HG02763 (cell line): ENCODE results near the gene AIG1.

Experiments
- ATAC-seq: cut with Tn5 transposase; IDR thresholded peaks from one replicate; pipeline ENCODE4 v1.9.1; 2021; ENCODE audit warnings: mild to moderate bottlenecking, moderate library complexity; ENCODE audit not compliant: unreplicated experiment

The AIG1 gene

DNA sequence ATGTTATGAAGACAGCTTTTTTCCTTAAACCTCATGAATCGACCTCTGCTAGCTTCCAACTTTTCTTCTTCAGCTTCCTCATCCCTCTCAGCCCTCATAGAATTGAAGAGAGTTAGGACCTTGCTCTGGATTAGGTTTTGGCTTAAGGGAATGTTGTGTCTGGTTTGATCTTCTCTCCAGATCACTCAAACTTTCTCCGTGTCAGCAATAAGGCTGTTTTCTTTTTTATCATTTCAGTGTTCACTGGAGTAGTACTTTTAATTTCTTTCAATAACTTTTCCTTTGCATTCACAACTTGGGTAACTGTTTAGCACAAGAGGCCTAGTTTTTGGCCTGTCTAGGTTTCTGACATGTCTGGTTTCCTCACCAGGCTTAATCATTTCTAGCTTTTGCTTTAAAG is 32.6 kb downstream of the AIG1 start:
- no peak for ATAC-seq

GRCh38 chr6:143096403-143096802 is 35.7 kb downstream of the AIG1 start:
- no peak for ATAC-seq

- no peak for ATAC-seq
Measured at GRCh38 chr6:143097224-143097795, 36.6 kb downstream of the AIG1 start.

DNA sequence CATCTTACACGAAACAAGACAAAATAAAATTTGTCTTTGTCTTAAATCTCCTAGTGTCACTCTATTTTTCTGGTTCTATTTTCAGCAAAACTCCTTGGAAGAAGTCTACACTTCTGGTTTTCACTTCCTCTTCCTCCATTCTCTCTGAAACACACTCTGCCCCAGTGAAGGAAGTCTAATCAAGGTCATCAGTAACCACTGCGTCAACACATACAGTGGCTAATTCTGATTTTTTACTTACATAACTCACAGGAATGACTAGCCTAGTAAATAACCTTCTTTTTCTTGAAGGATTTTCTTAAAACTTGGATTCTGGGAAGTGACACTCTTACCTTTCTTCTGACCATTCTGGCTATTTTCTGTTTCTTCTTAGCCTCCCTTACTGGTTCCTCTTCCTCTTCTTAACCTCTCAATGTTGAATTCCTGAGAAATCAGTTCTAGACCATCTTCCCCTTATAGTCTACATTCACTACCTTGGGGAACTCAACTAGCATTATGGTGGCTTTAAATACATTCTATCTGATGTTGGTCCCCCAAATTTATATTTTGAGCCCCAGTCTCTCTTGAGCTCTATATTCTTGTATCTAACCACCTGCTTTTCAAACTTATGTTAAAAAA is 37.5 kb downstream of the AIG1 start:
- peak; percentile 82 for ATAC-seq

DNA sequence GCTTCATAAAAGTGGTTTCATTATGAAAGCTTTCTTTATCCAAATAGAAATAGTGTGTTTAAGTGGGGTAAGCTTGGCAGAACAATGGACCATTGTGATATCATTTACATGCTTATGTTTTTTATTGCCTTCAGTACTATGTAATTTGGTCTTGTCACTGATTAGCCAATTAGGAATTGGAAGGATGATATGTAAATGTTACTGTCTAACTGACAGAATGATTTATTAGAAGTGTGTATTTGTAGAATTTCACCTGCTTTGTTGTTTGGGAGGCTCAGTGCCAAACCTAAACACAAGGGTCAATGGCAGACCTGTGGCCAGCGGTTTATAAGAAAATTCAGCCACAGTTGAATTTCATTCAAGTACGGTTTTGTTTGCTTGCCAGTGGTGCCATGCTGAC is 39.0 kb downstream of the AIG1 start:
- ATAC-seq: no peak

DNA sequence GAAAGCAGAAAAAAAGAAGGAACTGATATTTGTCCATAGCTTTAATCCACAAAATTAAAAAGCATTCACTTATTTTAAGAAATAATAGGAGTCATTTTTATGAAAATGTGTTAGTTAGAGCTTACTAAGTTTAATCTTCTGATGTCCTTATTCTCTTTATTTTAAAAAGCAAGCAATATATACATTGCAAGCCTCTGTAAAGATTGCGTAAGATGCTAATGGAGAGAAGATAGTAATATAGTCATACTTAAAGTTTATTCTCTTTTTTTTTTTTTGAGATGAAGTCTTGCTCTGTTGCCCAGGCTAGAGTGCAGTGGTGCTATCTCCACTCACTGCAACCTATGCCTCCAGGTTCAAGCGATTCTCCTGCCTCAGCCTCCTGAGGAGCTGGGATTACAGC is 39.7 kb downstream of the AIG1 start:
- ATAC-seq: no peak

- no peak for ATAC-seq
Measured at GRCh38 chr6:143103916-143104315, 43.2 kb downstream of the AIG1 start.

GRCh38 chr6:143107440-143107839 is 46.8 kb downstream of the AIG1 start:
- ATAC-seq: no peak

DNA sequence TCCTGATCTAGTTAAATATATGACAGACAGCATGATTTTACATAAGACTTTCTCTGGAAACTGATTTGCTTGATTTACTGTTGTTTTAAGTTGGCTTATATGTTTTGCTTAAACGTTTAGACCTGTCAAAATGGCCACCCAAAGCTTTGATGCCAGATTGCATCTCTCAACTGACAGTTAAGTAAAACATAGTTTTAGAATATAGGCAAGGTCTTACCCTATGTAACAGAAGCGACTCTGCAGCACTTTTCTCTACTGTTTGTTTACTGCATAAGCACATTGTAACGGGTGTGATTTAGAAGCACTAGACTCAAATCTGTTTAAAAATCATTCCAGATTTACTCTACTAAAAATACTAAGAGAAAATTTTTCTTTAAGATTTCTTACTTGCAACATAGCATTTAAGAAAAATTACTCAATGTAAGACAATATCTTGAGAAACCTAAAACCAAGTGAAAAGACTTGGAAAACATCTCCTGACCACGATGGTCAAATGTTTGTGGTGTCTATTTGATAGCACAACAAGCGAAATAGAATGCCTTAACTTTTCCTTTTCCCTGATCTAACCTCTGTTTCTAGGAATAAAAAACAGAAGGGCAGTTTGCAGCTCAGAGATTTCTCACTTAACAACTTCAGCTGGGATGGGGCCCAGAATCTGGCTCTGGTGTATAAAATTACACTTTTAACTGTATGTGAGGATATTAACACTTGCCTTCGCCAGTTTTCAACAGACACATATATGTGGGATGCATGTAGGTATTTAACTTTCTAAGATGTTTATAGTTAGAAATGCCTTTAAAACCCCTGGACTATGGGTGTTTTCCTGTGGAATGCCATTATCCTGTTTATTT is 47.4 kb downstream of the AIG1 start:
- ATAC-seq: no peak

- no peak for ATAC-seq
Measured at GRCh38 chr6:143109196-143109595, 48.5 kb downstream of the AIG1 start.

DNA sequence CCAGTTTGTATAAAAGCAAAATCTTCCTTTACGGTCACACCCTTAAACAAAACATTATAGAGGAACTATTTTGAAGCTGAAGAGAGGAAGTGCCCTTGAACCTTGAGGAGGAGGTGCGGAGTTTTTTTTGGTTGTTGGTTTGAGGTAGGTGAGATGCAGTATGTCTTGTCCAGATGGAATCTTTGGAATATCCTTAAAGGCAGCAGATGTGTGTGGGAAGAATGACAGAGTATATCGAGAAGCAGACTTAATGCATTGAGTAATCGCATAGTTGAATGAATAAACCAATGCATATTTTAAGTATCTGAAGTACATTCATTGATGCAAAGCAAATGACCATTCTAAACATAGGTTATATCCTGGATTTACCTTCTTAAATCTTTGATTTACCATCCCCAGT is 49.9 kb downstream of the AIG1 start:
- no peak for ATAC-seq

- no peak for ATAC-seq
Measured at GRCh38 chr6:143110996-143111395, 50.3 kb downstream of the AIG1 start.

DNA sequence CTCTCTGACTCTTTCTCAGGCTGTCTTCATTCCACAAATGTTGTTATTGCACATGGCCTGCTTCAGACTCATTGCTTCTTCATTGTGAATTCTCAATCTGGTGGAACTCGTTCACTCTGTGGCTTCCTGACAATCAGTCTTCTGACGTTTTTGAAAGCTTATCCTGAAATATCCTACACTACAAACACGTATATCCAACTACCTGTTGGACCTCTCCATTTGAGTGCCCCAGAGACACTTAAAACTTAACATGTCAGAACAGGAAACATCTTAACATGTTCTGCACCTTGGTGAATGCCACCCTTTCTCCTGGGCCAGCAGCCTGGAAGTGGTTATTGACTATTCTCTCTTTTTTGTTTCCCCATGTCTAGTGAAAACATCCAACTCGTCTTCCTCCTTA is 50.8 kb downstream of the AIG1 start:
- ATAC-seq: no peak

DNA sequence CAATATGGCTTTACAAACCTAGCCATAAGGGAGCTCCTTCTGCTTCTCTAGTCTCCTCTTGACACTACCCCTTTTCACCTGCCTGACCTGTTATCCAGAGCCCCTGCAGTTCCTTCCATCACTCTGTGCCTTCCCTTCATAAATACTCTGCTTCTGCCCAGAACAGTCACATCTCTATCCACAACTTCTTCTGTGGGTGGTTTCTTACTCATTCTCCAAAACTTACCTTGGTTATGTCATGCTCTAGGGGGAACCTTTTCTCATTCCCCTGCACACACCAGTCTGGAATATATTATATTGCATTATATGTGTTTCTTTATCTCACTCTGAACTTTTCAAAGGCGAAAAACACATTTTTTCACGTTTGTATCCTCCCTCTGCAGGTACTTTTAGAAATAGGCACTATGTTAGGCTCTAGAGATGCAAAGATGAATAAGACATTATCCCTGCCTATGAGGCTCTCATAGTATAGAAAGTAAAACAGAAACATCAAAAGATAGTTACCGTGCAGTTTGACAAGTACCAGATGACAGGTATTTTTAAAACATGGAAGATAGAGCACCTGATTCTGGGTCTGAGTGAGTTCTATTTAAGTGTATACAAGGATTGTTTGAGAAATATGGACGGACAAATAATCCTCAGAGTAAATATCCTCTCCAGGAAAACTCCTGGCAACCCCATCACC is 51.5 kb downstream of the AIG1 start:
- ATAC-seq: no peak

DNA sequence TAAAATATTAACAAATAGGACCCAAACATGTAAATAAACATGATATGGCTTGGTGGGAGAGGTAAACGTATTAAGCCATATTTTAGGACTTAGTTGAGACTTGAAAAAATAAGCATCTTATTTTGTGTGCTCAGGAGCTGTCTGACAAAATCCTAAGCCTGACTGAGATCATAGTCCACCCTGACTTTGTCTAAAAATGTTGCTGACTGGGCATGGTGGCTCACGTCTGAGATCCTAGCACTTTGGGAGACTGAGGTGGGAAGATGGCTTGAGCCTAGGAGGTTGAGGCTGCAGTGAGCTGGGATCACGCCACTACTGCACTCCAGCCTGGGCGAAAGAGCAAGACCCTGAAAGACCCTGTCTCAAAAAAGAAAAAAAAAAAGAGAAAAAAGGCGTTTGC is 52.1 kb downstream of the AIG1 start:
- no peak for ATAC-seq

- ATAC-seq: no peak
Measured at GRCh38 chr6:143115728-143116127, 55.0 kb downstream of the AIG1 start.

GRCh38 chr6:143117108-143117507 is 56.4 kb downstream of the AIG1 start:
- ATAC-seq: no peak

GRCh38 chr6:143119260-143119659 is 58.6 kb downstream of the AIG1 start:
- no peak for ATAC-seq

- no peak for ATAC-seq
Measured at GRCh38 chr6:143123081-143123480, 62.4 kb downstream of the AIG1 start.

DNA sequence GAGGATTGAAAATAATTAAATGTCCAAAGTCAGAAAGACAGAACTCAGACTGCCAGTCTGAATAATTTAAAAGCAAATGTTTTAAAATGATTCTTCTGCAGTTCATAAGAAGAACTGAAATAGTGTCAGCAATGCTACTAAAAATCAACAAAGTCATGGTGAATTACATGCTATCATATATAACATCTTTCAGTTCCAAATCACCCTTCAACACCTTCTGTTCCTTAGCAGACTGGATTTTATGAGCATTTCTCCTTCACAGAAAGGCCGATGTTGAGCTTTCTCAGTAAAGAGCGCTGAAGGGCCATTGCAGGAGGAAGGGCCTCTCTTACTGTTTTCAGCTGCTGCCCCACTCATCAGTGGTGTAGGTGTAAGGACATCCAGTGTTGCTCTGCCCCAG is 63.3 kb downstream of the AIG1 start:
- no peak for ATAC-seq

GRCh38 chr6:143125455-143125854 is 64.8 kb downstream of the AIG1 start:
- no peak for ATAC-seq
